Measurements from ENCODE around the gene SBF2.
"Not testable (repeated sequence)": the region's sequence is repeated elsewhere in the genome, so short reads cannot be mapped to it uniquely, and the experiment has no call there.

Gene SBF2

DNA sequence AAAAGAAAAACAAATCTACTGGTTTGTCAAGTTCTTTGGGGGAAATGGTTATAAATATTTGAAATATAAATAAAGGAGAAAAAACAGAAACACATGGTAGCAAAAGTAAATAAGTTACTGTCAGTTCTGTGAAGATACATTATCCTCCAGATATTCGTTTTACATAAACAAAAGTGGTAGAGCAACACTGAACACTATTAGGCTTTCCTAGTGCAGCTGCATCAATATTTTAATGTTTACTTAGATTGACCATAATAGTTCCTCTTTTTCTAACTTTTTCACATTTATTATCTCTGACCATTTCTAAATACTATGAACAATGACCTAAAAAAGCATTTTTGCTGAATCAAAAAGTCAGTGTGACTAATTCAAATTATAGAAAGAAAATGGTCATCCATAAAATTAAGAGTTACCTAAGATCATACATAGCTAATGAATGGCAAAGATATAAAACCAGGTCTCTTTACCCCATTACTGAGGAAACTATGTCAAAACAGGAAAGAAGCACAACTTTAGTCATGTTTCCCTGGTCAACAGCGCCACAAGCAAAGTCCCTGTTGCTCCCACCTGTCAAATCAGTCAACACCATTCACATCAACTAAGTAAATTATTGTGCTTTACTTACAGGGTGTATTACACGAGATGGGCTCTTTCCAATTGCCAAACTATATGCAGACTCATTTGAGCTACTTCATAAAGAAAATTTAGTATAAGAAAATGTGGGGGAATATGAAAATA is 38.5 kb downstream of the SBF2 start:
- no peak for ATAC-seq (ENCODE audit: insufficient read depth, low read depth)
- no peak for DNase-seq
- H3K9me3 ChIP-seq (ENCODE audit: insufficient read depth, low read length, severe bottlenecking), result no peaks in the 10 kb centered on the region
- H3K9ac ChIP-seq (ENCODE audit: low read depth, low read length), result no peak overlapping the region
- H3K4me2 ChIP-seq (ENCODE audit: insufficient read depth, low read length), result no peak overlapping the region
- TF ChIP-seq EZH2 (IDR thresholded peaks at IDR 0.05; ENCODE audit: borderline replicate concordance, low read depth, low read length, severe bottlenecking) (no peak), CTCF (IDR thresholded peaks at IDR 0.05; ENCODE audit: borderline replicate concordance, extremely low read depth, low read length, poor library complexity, severe bottlenecking) (no peak)
- no peak overlapping the region for H3K27ac ChIP-seq (ENCODE audit: low read length)
- H3K4me3 ChIP-seq (ENCODE audit: low read depth in 1 of 2, low read length in 2 of 2), result no peak overlapping the region
- H4K20me1 ChIP-seq (ENCODE audit: insufficient read depth, low read length), result no peaks in the 10 kb centered on the region; the same call in 1 of the 2 replicates
- H3K79me2 ChIP-seq (ENCODE audit: insufficient read depth, low read length), result peaks cover 13% of the 10 kb centered on the region
- no peaks in the 10 kb centered on the region for H3K36me3 ChIP-seq (ENCODE audit: insufficient read depth, low read length)
- no peak overlapping the region for H2AFZ ChIP-seq (ENCODE audit: low read depth, low read length)
- no peaks in the 10 kb centered on the region for H3K27me3 ChIP-seq (ENCODE audit: insufficient read depth, low read length, poor library complexity)
- H3K4me1 ChIP-seq (ENCODE audit: insufficient read depth, low read length), result no peaks in the 10 kb centered on the region

GRCh38 chr11:10249448-10250131 is 44.4 kb downstream of the SBF2 start:
- not testable (repeated sequence) for H3K4me1 ChIP-seq (ENCODE audit: insufficient read depth, low read length); H3K27me3 ChIP-seq (ENCODE audit: insufficient read depth, low read length, poor library complexity); DNase-seq; H3K36me3 ChIP-seq (ENCODE audit: insufficient read depth, low read length); H2AFZ ChIP-seq (ENCODE audit: low read depth, low read length); H3K27ac ChIP-seq (ENCODE audit: low read length); H3K9ac ChIP-seq (ENCODE audit: low read depth, low read length); H4K20me1 ChIP-seq (ENCODE audit: insufficient read depth, low read length); H3K4me3 ChIP-seq (ENCODE audit: low read depth in 1 of 2, low read length in 2 of 2); H3K4me2 ChIP-seq (ENCODE audit: insufficient read depth, low read length); H3K79me2 ChIP-seq (ENCODE audit: insufficient read depth, low read length); ATAC-seq (ENCODE audit: insufficient read depth, low read depth); H3K9me3 ChIP-seq (ENCODE audit: insufficient read depth, low read length, severe bottlenecking)

GRCh38 chr11:10247011-10247410 is 47.0 kb downstream of the SBF2 start:
- H2AFZ ChIP-seq (ENCODE audit: low read depth, low read length), result no peak overlapping the region
- DNase-seq, result no peak
- no peak overlapping the region for H3K4me3 ChIP-seq (ENCODE audit: low read depth in 1 of 2, low read length in 2 of 2)
- no peak overlapping the region for H3K27ac ChIP-seq (ENCODE audit: low read length)
- no peaks in the 10 kb centered on the region for H3K9me3 ChIP-seq (ENCODE audit: insufficient read depth, low read length, severe bottlenecking)
- no peaks in the 10 kb centered on the region for H4K20me1 ChIP-seq (ENCODE audit: insufficient read depth, low read length)
- H3K27me3 ChIP-seq (ENCODE audit: insufficient read depth, low read length, poor library complexity), result no peaks in the 10 kb centered on the region
- H3K36me3 ChIP-seq (ENCODE audit: insufficient read depth, low read length), result no peaks in the 10 kb centered on the region
- no peak overlapping the region for H3K4me2 ChIP-seq (ENCODE audit: insufficient read depth, low read length)
- peaks cover 11% of the 10 kb centered on the region for H3K79me2 ChIP-seq (ENCODE audit: insufficient read depth, low read length)
- ATAC-seq (ENCODE audit: insufficient read depth, low read depth), result no peak
- no peak overlapping the region for H3K9ac ChIP-seq (ENCODE audit: low read depth, low read length)
- TF ChIP-seq EZH2 (IDR thresholded peaks at IDR 0.05; ENCODE audit: borderline replicate concordance, low read depth, low read length, severe bottlenecking) (no peak), CTCF (IDR thresholded peaks at IDR 0.05; ENCODE audit: borderline replicate concordance, extremely low read depth, low read length, poor library complexity, severe bottlenecking) (no peak)
- no peaks in the 10 kb centered on the region for H3K4me1 ChIP-seq (ENCODE audit: insufficient read depth, low read length)

- TF ChIP-seq EZH2 (IDR thresholded peaks at IDR 0.05; ENCODE audit: borderline replicate concordance, low read depth, low read length, severe bottlenecking) (no peak), CTCF (IDR thresholded peaks at IDR 0.05; ENCODE audit: borderline replicate concordance, extremely low read depth, low read length, poor library complexity, severe bottlenecking) (no peak)
- no peak overlapping the region for H3K9ac ChIP-seq (ENCODE audit: low read depth, low read length)
- ATAC-seq (ENCODE audit: insufficient read depth, low read depth) (no peak), DNase-seq (no peak)
- H3K79me2 ChIP-seq (ENCODE audit: insufficient read depth, low read length), result peaks cover 14% of the 10 kb centered on the region
- H3K27me3 ChIP-seq (ENCODE audit: insufficient read depth, low read length, poor library complexity), result no peaks in the 10 kb centered on the region
- H3K9me3 ChIP-seq (ENCODE audit: insufficient read depth, low read length, severe bottlenecking), result no peaks in the 10 kb centered on the region
- H3K4me1 ChIP-seq (ENCODE audit: insufficient read depth, low read length), result no peaks in the 10 kb centered on the region
- no peak overlapping the region for H2AFZ ChIP-seq (ENCODE audit: low read depth, low read length)
- no peak overlapping the region for H3K27ac ChIP-seq (ENCODE audit: low read length)
- 0 out of 2 replicates have a peak, but pooled peaks cover 3% of the 10 kb centered on the region for H4K20me1 ChIP-seq (ENCODE audit: insufficient read depth, low read length)
- no peak overlapping the region for H3K4me3 ChIP-seq (ENCODE audit: low read depth in 1 of 2, low read length in 2 of 2)
- H3K36me3 ChIP-seq (ENCODE audit: insufficient read depth, low read length), result no peaks in the 10 kb centered on the region
- no peak overlapping the region for H3K4me2 ChIP-seq (ENCODE audit: insufficient read depth, low read length)
These were observed 50.0 kb downstream of the SBF2 start for GRCh38 chr11:10243896-10244575.
